HEK293T (cell line): ENCODE results near the gene LRP1B.

Experiments used
- BHLHE40 ChIP-seq: fragments of 450-650 bp; IDR thresholded peaks from 2 replicates; pipeline ENCODE4 v1.6.1; 2016; ENCODE audit warnings: mild to moderate bottlenecking, moderate library complexity, borderline replicate concordance
- CTBP1 ChIP-seq: fragments of 450-650 bp; IDR thresholded peaks from 2 replicates; pipeline ENCODE4 v1.6.1; 2016; ENCODE audit warnings: borderline replicate concordance
- FOXA1 ChIP-seq: fragments of 450-650 bp; IDR thresholded peaks from 2 replicates; pipeline ENCODE4 v1.6.1; 2016; ENCODE audit warnings: mild to moderate bottlenecking
- FOXM1 ChIP-seq: fragments of 450-650 bp; IDR thresholded peaks from 2 replicates; pipeline ENCODE4 v1.6.1; 2017; ENCODE audit warnings: mild to moderate bottlenecking, borderline replicate concordance
- HDGF ChIP-seq: fragments of 450-650 bp; IDR thresholded peaks from 2 replicates; pipeline ENCODE4 v1.6.1; 2017; ENCODE audit warnings: antibody characterized with exemption, borderline replicate concordance
- SUZ12 ChIP-seq: fragments of 450-650 bp; IDR thresholded peaks from 2 replicates; pipeline ENCODE4 v1.6.1; 2016; ENCODE audit warnings: mild to moderate bottlenecking
- TARDBP ChIP-seq: fragments of 450-650 bp; IDR thresholded peaks from 2 replicates; pipeline ENCODE4 v1.6.1; 2016
- ZNF384 ChIP-seq: fragments of 450-650 bp; IDR thresholded peaks from 2 replicates; pipeline ENCODE4 v1.6.1; 2016

DNA sequence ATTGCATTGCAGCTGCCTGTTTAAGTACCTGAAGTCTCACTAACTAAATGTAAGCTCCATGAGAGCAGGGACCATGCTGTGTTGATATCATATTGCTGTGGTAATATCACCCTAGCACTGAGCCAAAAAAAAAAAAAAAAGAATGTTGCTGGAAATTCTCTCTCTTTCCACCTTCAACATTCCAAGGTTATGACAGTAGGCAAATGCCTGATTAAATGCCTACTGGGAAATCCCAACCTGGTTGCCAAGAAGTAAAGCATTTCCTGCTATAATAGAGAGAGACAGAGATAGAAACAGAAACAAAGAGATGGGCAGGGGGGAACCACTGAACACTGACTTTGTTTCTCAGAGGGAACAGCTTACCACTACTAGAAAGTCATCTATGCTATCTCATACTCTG lies 1604.2 kb downstream of the LRP1B start:
- TF ChIP-seq FOXM1 (no peak), SUZ12 (no peak), TARDBP (no peak), CTBP1 (no peak), ZNF384 (no peak), BHLHE40 (no peak), HDGF (no peak), FOXA1 (no peak)
